GM18526 (cell line): Measurements from ENCODE around the gene SNAP91.

Experiments used
- POLR2A ChIP-seq: IDR thresholded peaks from 3 replicates; pipeline ENCODE4 v1.6.1; 2011; ENCODE audit not compliant: insufficient read length; ENCODE audit errors: extremely low read depth

The SNAP91 gene

GRCh38 chr6:83708970-83709747 lies at the start of gene SNAP91:
TSS of gene SNAP91 (minus strand) at chr6:83709101. CDS start at chr6:83707927, 1,174 bp downstream.
- no peak for TF ChIP-seq POLR2A

GRCh38 chr6:83758533-83758932 lies 49.6 kb upstream of the SNAP91 start:
- no peak for TF ChIP-seq POLR2A

- no peak for TF ChIP-seq POLR2A
Measured at GRCh38 chr6:83757021-83757420, 48.1 kb upstream of the SNAP91 start.

- no peak for TF ChIP-seq POLR2A
Measured at GRCh38 chr6:83756565-83756964, 47.7 kb upstream of the SNAP91 start.

GRCh38 chr6:83741089-83741488 lies 32.2 kb upstream of the SNAP91 start:
- TF ChIP-seq POLR2A: no peak

GRCh38 chr6:83735461-83735860 lies 26.6 kb upstream of the SNAP91 start:
- no peak for TF ChIP-seq POLR2A

GRCh38 chr6:83729871-83730270 lies 21.0 kb upstream of the SNAP91 start:
- no peak for TF ChIP-seq POLR2A

- TF ChIP-seq POLR2A: no peak
Measured at GRCh38 chr6:83722876-83723275, 14.0 kb upstream of the SNAP91 start.

- no peak for TF ChIP-seq POLR2A
Measured at GRCh38 chr6:83717809-83718208, 8.9 kb upstream of the SNAP91 start.

- no peak for TF ChIP-seq POLR2A
Measured at GRCh38 chr6:83711958-83712357, 3.1 kb upstream of the SNAP91 start.

GRCh38 chr6:83709748-83710050 lies 798 bp upstream of the SNAP91 start:
- TF ChIP-seq POLR2A: no peak

- no peak for TF ChIP-seq POLR2A
Measured at GRCh38 chr6:83708546-83708969, 343 bp downstream of the SNAP91 start.

GRCh38 chr6:83707829-83708545 lies 914 bp downstream of the SNAP91 start:
- TF ChIP-seq POLR2A: no peak

GRCh38 chr6:83702749-83703148 lies 6.2 kb downstream of the SNAP91 start:
- TF ChIP-seq POLR2A: no peak

- no peak for TF ChIP-seq POLR2A
Measured at GRCh38 chr6:83702077-83702476, 6.8 kb downstream of the SNAP91 start.

- no peak for TF ChIP-seq POLR2A
Measured at GRCh38 chr6:83696674-83697073, 12.2 kb downstream of the SNAP91 start.

- no peak for TF ChIP-seq POLR2A
Measured at GRCh38 chr6:83685481-83685880, 23.4 kb downstream of the SNAP91 start.

- no peak for TF ChIP-seq POLR2A
Measured at GRCh38 chr6:83677791-83678190, 31.1 kb downstream of the SNAP91 start.
